Kidney (tissue), 14 donors: ENCODE data around the gene PARP6. TPM values are rescaled to one million over a fixed set of nuclear protein-coding genes. Genes with fewer than 3 reads are reported as not detected.
A peak's percentile ranks its signal among the peaks of the same experiment; 100 is the strongest.
"Not testable (repeated sequence)": the region's sequence is repeated elsewhere in the genome, so short reads cannot be mapped to it uniquely, and the experiment has no call there.

Source experiments
- DNase-seq, 5 donors: peaks; one replicate each; pipeline ENCODE4 v3.0.0-alpha.2; 2013 to 2020
- FAIRE-seq: peaks from 2 replicates; lab custom pipeline; 2012; peaks lifted over from hg19 to GRCh38; lab: Jason Lieb, UNC
- H3K27ac ChIP-seq, 2 donors: one replicate each; pipeline ENCODE4 v1.7.0; 2013; ENCODE audit warnings: low read depth in 2 of 2, low read length in 2 of 2, inconsistent platforms in 1 of 2
- H3K27me3 ChIP-seq: one replicate; pipeline ENCODE4 v1.7.1; 2013; ENCODE audit warnings: low read length, inconsistent platforms; ENCODE audit not compliant: control insufficient read depth, insufficient read depth
- H3K36me3 ChIP-seq, 3 donors: one replicate each; pipeline versions ENCODE4 v1.7.0 to v1.7.1; 2013; ENCODE audit warnings: low read length in 3 of 3, control low read depth in 1 of 3, inconsistent platforms in 1 of 3; ENCODE audit not compliant: insufficient read depth in 3 of 3, control insufficient read depth in 2 of 3
- H3K4me1 ChIP-seq, 3 donors: one replicate each; pipeline versions ENCODE4 v1.7.0 to v1.7.1; 2013; ENCODE audit warnings: low read length in 3 of 3, inconsistent platforms in 1 of 3, low read depth in 1 of 3; ENCODE audit not compliant: control insufficient read depth in 2 of 3, insufficient read depth in 2 of 3
- H3K4me3 ChIP-seq, 3 donors: one replicate each; pipeline versions ENCODE4 v1.7.0 to v1.8.1; 2013; ENCODE audit warnings: low read length in 3 of 3, control low read depth in 1 of 3, inconsistent platforms in 1 of 3
- H3K9ac ChIP-seq, 3 donors: one replicate each; pipeline versions ENCODE4 v1.7.0 to v1.7.1; 2013; ENCODE audit warnings: low read length in 3 of 3, control low read depth in 1 of 3, inconsistent platforms in 1 of 3
- H3K9me3 ChIP-seq, 3 donors: one replicate each; pipeline versions ENCODE4 v1.7.0 to v1.7.1; 2013; ENCODE audit warnings: low read length in 3 of 3, control low read depth in 1 of 3, inconsistent platforms in 1 of 3; ENCODE audit not compliant: control insufficient read depth in 2 of 3, insufficient read depth in 1 of 3
- CTCF ChIP-seq: IDR thresholded peaks from 3 replicates; pipeline ENCODE4 v1.5.1; 2012; ENCODE audit warnings: mild to moderate bottlenecking, moderate library complexity, borderline replicate concordance; ENCODE audit not compliant: insufficient read depth; ENCODE audit errors: extremely low read depth
- intact Hi-C: fragments of 100-400 bp; cut with DNase I; formaldehyde crosslinking; loops from one replicate; pipeline ENCODE4 v1.11.1; 2022
- polyA plus RNA-seq: library from polyadenylated mRNA; stranded (reverse); fragments of 350-450 nt; fragmentation: Illumina TruSeq; extraction: RNeasy Lipid Tissue Mini Kit (QIAGEN cat#74804); gene quantifications from one replicate; pipeline ENCODE4 v1.2.3, GENCODE V29; 2014; ENCODE audit warnings: low read depth, low replicate concordance; ENCODE audit not compliant: insufficient read depth
- total RNA-seq: library from RNA; stranded (reverse); fragmentation: NEBNext Ultra II Directional; extraction: Animal tissue kit (Norgen Biotek cat#: 25700); gene quantifications from one replicate; pipeline ENCODE4 v1.2.1, GENCODE V29; 2021
- donor health status: control.
- donor health status: control.
- donor health status: control.
- donor health status: control.
- donor health status: control.
- donor health status: DM: yes; HTN: yes; CAD: no.
- donor health status: Normal renal cell carcinoma (clear cell type).

The PARP6 gene
- total and polyA plus RNA-seq, 2 donors from 2014 or later = 50.4 to 69.7 TPM

- no peaks in the 10 kb centered on the region for H3K9me3 ChIP-seq
- H3K4me3 ChIP-seq = no peak overlapping the region
- FAIRE-seq (no peak), DNase-seq (no peak)
- intact Hi-C loops = no loop called here
- H3K4me1 ChIP-seq = peaks cover 0 to 16% (median 10%) of the 10 kb centered on the region in 3 donors
- no peaks in the 10 kb centered on the region for H3K27me3 ChIP-seq
- no peak overlapping the region for H3K27ac ChIP-seq
- H3K9ac ChIP-seq = no peak overlapping the region
- H3K36me3 ChIP-seq = no peaks in the 10 kb centered on the region
- no peak for TF ChIP-seq CTCF
These were observed 6.4 kb upstream of the PARP6 start for GRCh38 chr15:72278737-72279136.

DNA sequence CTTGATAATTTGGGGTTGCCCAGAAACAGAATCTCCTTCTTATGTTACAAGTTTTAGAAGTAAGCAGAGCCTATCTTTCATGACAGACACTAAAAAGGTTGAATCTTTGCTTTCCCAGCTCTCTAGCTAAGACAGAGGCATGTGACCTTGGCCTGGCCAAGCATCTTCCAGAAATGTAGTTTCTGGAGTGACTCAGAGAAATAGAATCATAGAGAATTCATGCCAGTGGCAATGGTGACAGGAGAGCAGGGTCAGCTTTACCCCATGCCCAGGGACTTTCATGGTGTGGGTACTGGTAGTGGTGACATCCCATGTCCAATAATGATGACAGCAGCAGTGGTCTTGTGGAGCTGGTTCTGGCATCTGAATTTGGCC is 4.0 kb upstream of the PARP6 start:
- no peak for TF ChIP-seq CTCF
- no peaks in the 10 kb centered on the region for H3K9me3 ChIP-seq
- FAIRE-seq (no peak), DNase-seq (no peak)
- intact Hi-C loops = no loop called here
- no peak overlapping the region for H3K9ac ChIP-seq
- peaks cover 3 to 17% (median 10%) of the 10 kb centered on the region in 3 donors for H3K4me1 ChIP-seq
- no peaks in the 10 kb centered on the region for H3K27me3 ChIP-seq
- H3K4me3 ChIP-seq = no peak overlapping the region
- H3K36me3 ChIP-seq = no peaks in the 10 kb centered on the region
- H3K27ac ChIP-seq = no peak overlapping the region

DNA sequence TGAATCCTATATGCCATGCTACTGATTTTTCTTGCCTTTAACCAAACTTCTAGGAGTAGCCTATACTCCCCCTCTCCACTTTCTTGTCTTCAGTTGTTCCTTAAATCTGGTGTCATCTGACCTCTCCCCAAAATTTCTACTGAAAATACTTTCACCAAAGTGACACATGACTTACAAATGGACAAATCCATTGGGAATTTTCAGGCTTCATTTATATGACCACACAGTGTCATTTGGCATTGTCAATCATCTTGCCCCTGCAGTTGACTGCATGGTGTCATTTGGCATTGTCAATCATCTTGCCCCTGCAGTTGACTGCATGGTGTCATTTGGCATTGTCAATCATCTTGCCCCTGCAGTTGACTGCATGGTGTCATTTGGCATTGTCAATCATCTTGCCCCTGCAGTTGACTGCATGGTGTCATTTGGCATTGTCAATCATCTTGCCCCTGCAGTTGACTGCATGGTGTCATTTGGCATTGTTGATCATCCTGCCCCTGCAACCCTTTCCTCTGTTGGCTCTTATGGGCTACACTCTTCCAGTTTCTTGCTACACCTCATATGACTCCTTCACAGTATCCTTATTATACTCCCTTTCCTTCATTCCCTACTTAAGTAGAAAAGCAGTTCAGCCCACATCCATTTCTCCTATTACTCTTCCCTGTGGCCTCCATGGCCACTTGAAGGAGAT is 3.4 kb upstream of the PARP6 start:
- intact Hi-C loops, FAIRE-seq, H3K36me3 ChIP-seq, H3K4me3 ChIP-seq, DNase-seq, H3K27ac ChIP-seq, H3K27me3 ChIP-seq, H3K9me3 ChIP-seq, H3K9ac ChIP-seq: not testable (repeated sequence)
- peaks cover 3 to 14% (median 6%) of the 10 kb centered on the region in 3 donors for H3K4me1 ChIP-seq

DNA sequence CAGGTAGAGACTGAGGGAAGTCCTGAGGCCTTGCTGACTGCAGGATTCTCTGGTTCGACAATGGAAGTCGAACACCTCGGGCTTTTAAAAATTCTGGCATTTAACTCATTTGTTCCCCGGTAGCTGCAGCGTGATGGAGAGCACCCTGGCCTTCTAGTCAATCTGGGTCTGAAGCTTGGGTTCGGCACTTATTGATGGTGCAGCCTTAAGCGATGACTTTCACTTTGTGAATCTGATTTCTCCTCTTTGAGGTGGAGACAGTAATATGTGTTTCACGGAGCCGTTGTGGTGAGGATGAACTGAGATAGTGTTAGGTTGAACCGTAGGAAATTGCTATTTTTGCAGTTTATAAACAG is 621 bp upstream of the PARP6 start:
- Histone ChIP-seq H3K27ac (peak overlapping the region in 1 of 2 donors; percentile 76), H3K4me1 (peaks cover 0 to 11% (median 3%) of the 10 kb centered on the region in 3 donors), H3K36me3 (peaks cover 1 to 6% (median 2%) of the 10 kb centered on the region in 3 donors), H3K9me3 (no peaks in the 10 kb centered on the region), H3K27me3 (no peaks in the 10 kb centered on the region), H3K9ac (peak overlapping the region in 2 of 3 donors; percentile 28 to 63), H3K4me3 (peak overlapping the region; percentile 43 to 58 (median 56))
- no peak for DNase-seq
- intact Hi-C loops = no loop called here
- no peak for TF ChIP-seq CTCF
- FAIRE-seq = no peak
